Kidney (tissue), 14 donors: Measurements from ENCODE around the gene GPX4. TPM values are rescaled to one million over a fixed set of nuclear protein-coding genes. Genes with fewer than 3 reads are reported as not detected.

Experiments used
- DNase-seq, 5 donors: peaks; one replicate each; pipeline ENCODE4 v3.0.0-alpha.2; 2013 to 2020
- FAIRE-seq: peaks from 2 replicates; lab custom pipeline; 2012; peaks lifted over from hg19 to GRCh38; lab: Jason Lieb, UNC
- H3K27ac ChIP-seq, 2 donors: one replicate each; pipeline ENCODE4 v1.7.0; 2013; ENCODE audit warnings: low read depth in 2 of 2, low read length in 2 of 2, inconsistent platforms in 1 of 2
- H3K27me3 ChIP-seq: one replicate; pipeline ENCODE4 v1.7.1; 2013; ENCODE audit warnings: low read length, inconsistent platforms; ENCODE audit not compliant: control insufficient read depth, insufficient read depth
- H3K36me3 ChIP-seq, 3 donors: one replicate each; pipeline versions ENCODE4 v1.7.0 to v1.7.1; 2013; ENCODE audit warnings: low read length in 3 of 3, control low read depth in 1 of 3, inconsistent platforms in 1 of 3; ENCODE audit not compliant: insufficient read depth in 3 of 3, control insufficient read depth in 2 of 3
- H3K4me1 ChIP-seq, 3 donors: one replicate each; pipeline versions ENCODE4 v1.7.0 to v1.7.1; 2013; ENCODE audit warnings: low read length in 3 of 3, inconsistent platforms in 1 of 3, low read depth in 1 of 3; ENCODE audit not compliant: control insufficient read depth in 2 of 3, insufficient read depth in 2 of 3
- H3K4me3 ChIP-seq, 3 donors: one replicate each; pipeline versions ENCODE4 v1.7.0 to v1.8.1; 2013; ENCODE audit warnings: low read length in 3 of 3, control low read depth in 1 of 3, inconsistent platforms in 1 of 3
- H3K9ac ChIP-seq, 3 donors: one replicate each; pipeline versions ENCODE4 v1.7.0 to v1.7.1; 2013; ENCODE audit warnings: low read length in 3 of 3, control low read depth in 1 of 3, inconsistent platforms in 1 of 3
- H3K9me3 ChIP-seq, 3 donors: one replicate each; pipeline versions ENCODE4 v1.7.0 to v1.7.1; 2013; ENCODE audit warnings: low read length in 3 of 3, control low read depth in 1 of 3, inconsistent platforms in 1 of 3; ENCODE audit not compliant: control insufficient read depth in 2 of 3, insufficient read depth in 1 of 3
- CTCF ChIP-seq: IDR thresholded peaks from 3 replicates; pipeline ENCODE4 v1.5.1; 2012; ENCODE audit warnings: mild to moderate bottlenecking, moderate library complexity, borderline replicate concordance; ENCODE audit not compliant: insufficient read depth; ENCODE audit errors: extremely low read depth
- intact Hi-C: fragments of 100-400 bp; cut with DNase I; formaldehyde crosslinking; loops from one replicate; pipeline ENCODE4 v1.11.1; 2022
- polyA plus RNA-seq: library from polyadenylated mRNA; stranded (reverse); fragments of 350-450 nt; fragmentation: Illumina TruSeq; extraction: RNeasy Lipid Tissue Mini Kit (QIAGEN cat#74804); gene quantifications from one replicate; pipeline ENCODE4 v1.2.3, GENCODE V29; 2014; ENCODE audit warnings: low read depth, low replicate concordance; ENCODE audit not compliant: insufficient read depth
- total RNA-seq: library from RNA; stranded (reverse); fragmentation: NEBNext Ultra II Directional; extraction: Animal tissue kit (Norgen Biotek cat#: 25700); gene quantifications from one replicate; pipeline ENCODE4 v1.2.1, GENCODE V29; 2021
- donor health status: control.
- donor health status: control.
- donor health status: control.
- donor health status: control.
- donor health status: control.
- donor health status: DM: yes; HTN: yes; CAD: no.
- donor health status: Normal renal cell carcinoma (clear cell type).

The GPX4 gene
- total and polyA plus RNA-seq, 2 donors from 2014 or later = 268 to 966 TPM

GRCh38 chr19:1079566-1080111 is 24.2 kb upstream of the GPX4 start:
- no peak overlapping the region for H3K4me3 ChIP-seq
- TF ChIP-seq CTCF = no peak
- peak in 1 of 5 donors; percentile 84 for DNase-seq
- no peak overlapping the region for H3K9ac ChIP-seq
- intact Hi-C loops = no loop called here
- H3K36me3 ChIP-seq = no peaks in the 10 kb centered on the region
- peaks cover 0 to 7% (median 0%) of the 10 kb centered on the region in 3 donors for H3K4me1 ChIP-seq
- H3K27ac ChIP-seq = no peak overlapping the region
- no peaks in the 10 kb centered on the region for H3K27me3 ChIP-seq
- H3K9me3 ChIP-seq = no peaks in the 10 kb centered on the region
- FAIRE-seq = no peak

- H3K9me3 ChIP-seq = no peaks in the 10 kb centered on the region
- H3K4me1 ChIP-seq = peaks cover 0 to 7% (median 0%) of the 10 kb centered on the region in 3 donors
- TF ChIP-seq CTCF = no peak
- intact Hi-C loops = no loop called here
- no peak overlapping the region for H3K4me3 ChIP-seq
- no peak for FAIRE-seq
- no peak overlapping the region for H3K27ac ChIP-seq
- H3K27me3 ChIP-seq = no peaks in the 10 kb centered on the region
- H3K36me3 ChIP-seq = no peaks in the 10 kb centered on the region
- H3K9ac ChIP-seq = no peak overlapping the region
- peak in 1 of 5 donors; percentile 85 for DNase-seq
Measured at GRCh38 chr19:1080360-1081161, 23.2 kb upstream of the GPX4 start.

- no peak for TF ChIP-seq CTCF
- H3K9ac ChIP-seq = no peak overlapping the region
- FAIRE-seq = no peak
- peak in 2 of 5 donors; percentile 83 to 87 for DNase-seq
- H3K9me3 ChIP-seq = no peaks in the 10 kb centered on the region
- H3K4me3 ChIP-seq = no peak overlapping the region
- H3K4me1 ChIP-seq = peaks cover 0 to 7% (median 0%) of the 10 kb centered on the region in 3 donors
- H3K27me3 ChIP-seq = no peaks in the 10 kb centered on the region
- H3K27ac ChIP-seq = no peak overlapping the region
- intact Hi-C loops = no loop called here
- H3K36me3 ChIP-seq = no peaks in the 10 kb centered on the region
Measured at GRCh38 chr19:1081301-1082164, 22.3 kb upstream of the GPX4 start.
